Liver (tissue), 9 donors: ENCODE data around the gene SYTL1. TPM values are rescaled to one million over a fixed set of nuclear protein-coding genes. Genes with fewer than 3 reads are reported as not detected.

ENCODE experiments used
- DNase-seq: peaks from one replicate; pipeline ENCODE4 v3.0.0-alpha.2; 2017; ENCODE audit warnings: low spot score
- H3K27ac ChIP-seq, 2 donors: one replicate each; pipeline ENCODE4 v1.7.0; 2013; ENCODE audit warnings: inconsistent platforms in 2 of 2, low read length in 2 of 2, control low read depth in 1 of 2, low read depth in 1 of 2, mild to moderate bottlenecking in 1 of 2
- H3K27me3 ChIP-seq, 4 donors: one replicate each; pipeline versions ENCODE4 v1.6.1 to v1.7.0; 2013; ENCODE audit warnings: low read length in 3 of 4, inconsistent platforms in 1 of 4, mild to moderate bottlenecking in 1 of 4, moderate library complexity in 1 of 4; ENCODE audit not compliant: control insufficient read depth in 4 of 4, insufficient read depth in 4 of 4
- H3K36me3 ChIP-seq, 4 donors: one replicate each; pipeline versions ENCODE4 v1.6.1 to v1.7.0; 2013; ENCODE audit warnings: low read length in 3 of 4, mild to moderate bottlenecking in 3 of 4, low read depth in 1 of 4, moderate library complexity in 1 of 4; ENCODE audit not compliant: control insufficient read depth in 4 of 4, insufficient read depth in 3 of 4
- H3K4me1 ChIP-seq, 4 donors: one replicate each; pipeline versions ENCODE4 v1.6.1 to v1.7.0; 2013; ENCODE audit warnings: low read length in 3 of 4, mild to moderate bottlenecking in 3 of 4, moderate library complexity in 1 of 4; ENCODE audit not compliant: control insufficient read depth in 4 of 4, insufficient read depth in 4 of 4
- H3K4me3 ChIP-seq, 3 donors: one replicate each; pipeline versions ENCODE4 v1.6.1 to v1.7.0; 2013; ENCODE audit warnings: low read length in 3 of 3, control low read depth in 1 of 3, low read depth in 1 of 3, mild to moderate bottlenecking in 1 of 3
- H3K9ac ChIP-seq, 2 donors: one replicate each; pipeline ENCODE4 v1.7.0; 2013; ENCODE audit warnings: low read length in 2 of 2, mild to moderate bottlenecking in 2 of 2, moderate library complexity in 2 of 2, control low read depth in 1 of 2, low read depth in 1 of 2
- H3K9me3 ChIP-seq, 4 donors: one replicate each; pipeline versions ENCODE4 v1.6.1 to v1.7.0; 2013; ENCODE audit warnings: low read length in 3 of 4; ENCODE audit not compliant: control insufficient read depth in 4 of 4
- ATF3 ChIP-seq: IDR thresholded peaks from 2 replicates; pipeline ENCODE4 v1.6.1; 2016; ENCODE audit warnings: antibody characterized with exemption
- CTCF ChIP-seq: fragments of 150-350 bp; IDR thresholded peaks from 2 replicates; pipeline ENCODE4 v1.5.1; 2017; ENCODE audit warnings: improper control_type of control experiment, low read depth, low read length; ENCODE audit not compliant: missing input control
- EGR1 ChIP-seq, 2 donors: IDR thresholded peaks; 2 replicates each; pipeline ENCODE4 v1.6.1; 2016 to 2018; ENCODE audit warnings: antibody characterized with exemption in 2 of 2, low read depth in 2 of 2
- FOXA1 ChIP-seq: IDR thresholded peaks from 2 replicates; pipeline ENCODE4 v1.6.1; 2016; ENCODE audit warnings: antibody characterized with exemption
- FOXA2 ChIP-seq: IDR thresholded peaks from 2 replicates; pipeline ENCODE4 v1.6.1; 2016; ENCODE audit warnings: antibody characterized with exemption
- GABPA ChIP-seq, 2 donors: IDR thresholded peaks in 1 of 2; conservative IDR thresholded peaks in 1 of 2; 2 replicates each; pipeline ENCODE4 v1.6.1; 2016; ENCODE audit warnings: antibody characterized with exemption in 2 of 2, mild to moderate bottlenecking in 1 of 2, moderate library complexity in 1 of 2
- HNF4A ChIP-seq, 2 donors: conservative IDR thresholded peaks; 2 replicates each; pipeline ENCODE4 v1.6.1; 2016; ENCODE audit warnings: antibody characterized with exemption in 2 of 2, mild to moderate bottlenecking in 2 of 2
- HNF4G ChIP-seq: IDR thresholded peaks from 2 replicates; pipeline ENCODE4 v1.6.1; 2016; ENCODE audit warnings: antibody characterized with exemption
- JUND ChIP-seq, 2 donors: IDR thresholded peaks; 2 replicates each; pipeline ENCODE4 v1.6.1; 2016; ENCODE audit warnings: antibody characterized with exemption in 2 of 2
- MAX ChIP-seq: IDR thresholded peaks from 2 replicates; pipeline ENCODE4 v1.6.1; 2016; ENCODE audit warnings: antibody characterized with exemption
- NR2F2 ChIP-seq: IDR thresholded peaks from 2 replicates; pipeline ENCODE4 v1.6.1; 2016; ENCODE audit warnings: antibody characterized with exemption
- RAD21 ChIP-seq, 2 donors: IDR thresholded peaks; 2 replicates each; pipeline ENCODE4 v1.6.1; 2016; ENCODE audit warnings: antibody characterized with exemption in 2 of 2, mild to moderate bottlenecking in 2 of 2
- REST ChIP-seq: IDR thresholded peaks from 2 replicates; pipeline ENCODE4 v1.6.1; 2016; ENCODE audit warnings: antibody characterized with exemption, mild to moderate bottlenecking
- RXRA ChIP-seq, 2 donors: IDR thresholded peaks; 2 replicates each; pipeline ENCODE4 v1.6.1; 2017 to 2018; ENCODE audit warnings: antibody characterized with exemption in 2 of 2, mild to moderate bottlenecking in 1 of 2
- SP1 ChIP-seq: IDR thresholded peaks from 2 replicates; pipeline ENCODE4 v1.6.1; 2018; ENCODE audit warnings: antibody characterized with exemption, mild to moderate bottlenecking
- TAF1 ChIP-seq: conservative IDR thresholded peaks from 2 replicates; pipeline ENCODE4 v1.6.1; 2016; ENCODE audit warnings: antibody characterized with exemption, mild to moderate bottlenecking
- YY1 ChIP-seq: IDR thresholded peaks from 2 replicates; pipeline ENCODE4 v1.6.1; 2016; ENCODE audit warnings: antibody characterized with exemption, mild to moderate bottlenecking
- ZBTB33 ChIP-seq: IDR thresholded peaks from 2 replicates; pipeline ENCODE4 v1.6.1; 2016; ENCODE audit warnings: antibody characterized with exemption
- WGBS: extraction: QIAGEN DNeasy Blood & Tissue Kit; methylation state at CpG from one replicate; pipeline ENCODE4 v1.1.7; 2013; 5-methylcytosine and 5-hydroxymethylcytosine counted together
- polyA plus RNA-seq, 2 donors: library from polyadenylated mRNA; stranded (reverse) in 1 of 2; unstranded in 1 of 2; fragments of 200-250 nt in 1 of 2; fragments of >200 nt in 1 of 2; fragmentation: Nextera tagmentation in 1 of 2; extraction: Ambion mirVana in 1 of 2; gene quantifications; one replicate each; pipeline versions ENCODE4 v1.2.1 to v1.2.3, GENCODE V29; 2013 to 2015
- total RNA-seq, 2 donors: library from RNA; depleted of rRNA; stranded (reverse); fragments of >200 nt; gene quantifications; one replicate each; pipeline ENCODE4 v1.2.3, GENCODE V29; 2014
- donor health status: healthy.
- donor health status: healthy.
- donor health status: healthy.
- donor health status: healthy.
- donor health status: healthy.

The SYTL1 gene
- total and polyA plus RNA-seq, 4 donors, result 0.73 to 3.9 (median 1.4) TPM

- TF ChIP-seq CTCF, result no peak
- no peak for TF ChIP-seq SP1
- no peak for TF ChIP-seq HNF4A (conservative IDR thresholded peaks at IDR 0.05)
- TF ChIP-seq FOXA1, result no peak
- TF ChIP-seq EGR1 (IDR thresholded peaks at IDR 0.05; ENCODE audit: low read depth in 2 of 2), result no peak
- TF ChIP-seq ZBTB33, result no peak
Observed at GRCh38 chr1:27314169-27314568, 27.7 kb upstream of the SYTL1 start (continued).

DNA sequence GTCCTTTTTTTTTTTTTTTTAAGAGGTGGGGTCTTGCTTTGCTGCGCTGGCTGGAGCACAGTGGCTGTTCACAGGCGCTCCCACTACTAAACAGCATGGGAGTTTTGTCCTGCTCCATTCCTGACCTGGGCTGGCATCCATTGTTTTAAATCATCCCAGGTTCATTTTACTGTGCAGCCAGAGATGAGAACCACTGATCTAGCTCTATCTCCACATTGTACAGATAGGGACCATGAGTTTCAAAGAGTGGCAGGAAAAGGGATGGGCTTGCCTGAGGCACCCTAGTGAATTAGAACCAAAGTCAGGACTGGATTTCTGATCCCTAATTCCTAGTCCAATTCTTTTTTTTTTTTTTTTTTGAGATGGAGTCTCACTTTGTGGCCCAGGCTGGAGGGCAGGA is 27.1 kb upstream of the SYTL1 start:
- TF ChIP-seq REST, result no peak
- no peak for TF ChIP-seq MAX
- no peak for TF ChIP-seq CTCF
- TF ChIP-seq NR2F2, result no peak
- TF ChIP-seq EGR1 (IDR thresholded peaks at IDR 0.05; ENCODE audit: low read depth in 2 of 2), result no peak
- no peak for TF ChIP-seq TAF1
- no peak for TF ChIP-seq FOXA2
- TF ChIP-seq YY1, result no peak
- no peak for TF ChIP-seq RXRA (IDR thresholded peaks at IDR 0.05)
- no peak for TF ChIP-seq RAD21 (IDR thresholded peaks at IDR 0.05)
- no peak for TF ChIP-seq HNF4A (conservative IDR thresholded peaks at IDR 0.05)
- no peak for TF ChIP-seq GABPA (IDR thresholded peaks at IDR 0.05 in 1 of 2, conservative IDR thresholded peaks at IDR 0.05 in 1 of 2)
- no peak for TF ChIP-seq ATF3
- no peak for TF ChIP-seq ZBTB33
- no peak for TF ChIP-seq JUND (IDR thresholded peaks at IDR 0.05)
- no peak for TF ChIP-seq FOXA1
- no peak for TF ChIP-seq SP1
- TF ChIP-seq HNF4G, result no peak
- no peak for DNase-seq
- 81% methylated on average over 2 of the region's 2 CpGs for WGBS
- no peak overlapping the region for H3K27ac ChIP-seq
- peaks cover 0 to 3% (median 0%) of the 10 kb centered on the region in 4 donors for H3K36me3 ChIP-seq
- H3K9ac ChIP-seq, result no peak overlapping the region
- H3K9me3 ChIP-seq, result no peaks in the 10 kb centered on the region
- H3K27me3 ChIP-seq, result no peaks in the 10 kb centered on the region
- no peak overlapping the region for H3K4me3 ChIP-seq
- no peaks in the 10 kb centered on the region for H3K4me1 ChIP-seq
